H9 (cell line): ENCODE results near the gene DUT. TPM values are rescaled to one million over a fixed set of nuclear protein-coding genes. Genes with fewer than 3 reads are reported as not detected.

Experiments used
- DNase-seq: peaks from one replicate; pipeline ENCODE4 v3.0.0-alpha.2; 2017
- H2AFZ ChIP-seq: one replicate; pipeline ENCODE4 v1.6.1; 2013; ENCODE audit warnings: mild to moderate bottlenecking, low read length, control low read depth, moderate library complexity
- H2AK5ac ChIP-seq: 2 replicates; pipeline ENCODE4 v1.6.1; 2013; ENCODE audit warnings: low read length, control low read depth, mixed read lengths; ENCODE audit not compliant: insufficient read length
- H2BK120ac ChIP-seq: one replicate; pipeline ENCODE4 v1.6.1; 2013; ENCODE audit warnings: low read depth, mild to moderate bottlenecking, low read length, control low read depth, inconsistent platforms; ENCODE audit not compliant: poor library complexity, severe bottlenecking
- H2BK12ac ChIP-seq: 2 replicates; pipeline ENCODE4 v1.6.1; 2013; ENCODE audit warnings: low read length, control low read depth, mixed read lengths, low read depth; ENCODE audit not compliant: insufficient read length
- H2BK15ac ChIP-seq: 2 replicates; pipeline ENCODE4 v1.6.1; 2013; ENCODE audit warnings: low read depth, low read length, control low read depth
- H2BK20ac ChIP-seq: one replicate; pipeline ENCODE4 v1.6.1; 2013; ENCODE audit warnings: low read depth, mild to moderate bottlenecking, low read length, control low read depth, inconsistent platforms; ENCODE audit not compliant: poor library complexity, severe bottlenecking
- H2BK5ac ChIP-seq: 2 replicates; pipeline ENCODE4 v1.6.1; 2013; ENCODE audit warnings: low read length, control low read depth, mixed read lengths; ENCODE audit not compliant: insufficient read length
- H3K14ac ChIP-seq: 2 replicates; pipeline ENCODE4 v1.6.1; 2013; ENCODE audit warnings: low read length, control low read depth; ENCODE audit not compliant: insufficient read depth
- H3K18ac ChIP-seq: 2 replicates; pipeline ENCODE4 v1.6.1; 2013; ENCODE audit warnings: low read depth, mild to moderate bottlenecking, mixed read lengths, low read length, control low read depth; ENCODE audit not compliant: insufficient read length
- H3K23ac ChIP-seq: 2 replicates; pipeline ENCODE4 v1.6.1; 2013; ENCODE audit warnings: low read length, control low read depth, mixed read lengths, low read depth; ENCODE audit not compliant: insufficient read length
- H3K23me2 ChIP-seq: 2 replicates; pipeline ENCODE4 v1.6.1; 2013; ENCODE audit warnings: low read depth, mild to moderate bottlenecking, mixed read lengths, low read length, control low read depth; ENCODE audit not compliant: insufficient read length, poor library complexity, severe bottlenecking
- H3K27ac ChIP-seq: 2 replicates; pipeline ENCODE4 v1.5.1; 2013; ENCODE audit warnings: low read length, control low read depth, mixed read lengths, low read depth; ENCODE audit not compliant: insufficient read length
- H3K27me3 ChIP-seq: 2 replicates; pipeline ENCODE4 v1.6.1; 2013; ENCODE audit warnings: low read length, control low read depth, inconsistent platforms; ENCODE audit not compliant: insufficient read depth
- H3K4ac ChIP-seq: 2 replicates; pipeline ENCODE4 v1.6.1; 2013; ENCODE audit warnings: low read depth, mild to moderate bottlenecking, control low read depth, inconsistent platforms, low read length, moderate library complexity
- H3K4me1 ChIP-seq: 2 replicates; pipeline ENCODE4 v1.6.1; 2013; ENCODE audit warnings: low read length, control low read depth, inconsistent platforms; ENCODE audit not compliant: insufficient read depth
- H3K4me2 ChIP-seq: 2 replicates; pipeline ENCODE4 v1.6.1; 2013; ENCODE audit warnings: low read length, control low read depth, mixed read lengths; ENCODE audit not compliant: insufficient read length, insufficient read depth
- H3K56ac ChIP-seq: 2 replicates; pipeline ENCODE4 v1.6.1; 2013; ENCODE audit warnings: low read depth, mild to moderate bottlenecking, mixed read lengths, low read length, control low read depth; ENCODE audit not compliant: insufficient read length
- H3K79me1 ChIP-seq: 2 replicates; pipeline ENCODE4 v1.6.1; 2013; ENCODE audit warnings: low read depth, mild to moderate bottlenecking, moderate library complexity, low read length, control low read depth, inconsistent platforms; ENCODE audit not compliant: insufficient read depth, poor library complexity, severe bottlenecking
- H3K79me2 ChIP-seq: 2 replicates; pipeline ENCODE4 v1.6.1; 2013; ENCODE audit warnings: low read length, control low read depth, inconsistent platforms; ENCODE audit not compliant: insufficient read depth
- H3K9ac ChIP-seq: 2 replicates; pipeline ENCODE4 v1.6.1; 2013; ENCODE audit warnings: low read length, control low read depth, mixed read lengths; ENCODE audit not compliant: insufficient read length; ENCODE audit errors: extremely low read depth
- H3K9me3 ChIP-seq: one replicate; pipeline ENCODE4 v1.6.1; 2013; ENCODE audit warnings: low read depth, low read length, inconsistent platforms; ENCODE audit not compliant: control insufficient read depth
- H3T11ph ChIP-seq: one replicate; pipeline ENCODE4 v1.6.1; 2013; ENCODE audit warnings: mild to moderate bottlenecking, low read length, control low read depth, inconsistent platforms
- H4K20me1 ChIP-seq: one replicate; pipeline ENCODE4 v1.6.1; 2013; ENCODE audit not compliant: control insufficient read depth, insufficient read length, insufficient read depth
- H4K5ac ChIP-seq: 2 replicates; pipeline ENCODE4 v1.6.1; 2013; ENCODE audit warnings: low read depth, mild to moderate bottlenecking, mixed read lengths, low read length, control low read depth; ENCODE audit not compliant: insufficient read length
- H4K8ac ChIP-seq: replicated peaks from 2 replicates; pipeline ENCODE4 v1.6.1; 2013; ENCODE audit warnings: low read length, control low read depth, mixed read lengths, low read depth; ENCODE audit not compliant: insufficient read length
- H4K91ac ChIP-seq: 2 replicates; pipeline ENCODE4 v1.6.1; 2013; ENCODE audit warnings: low read depth, mild to moderate bottlenecking, moderate library complexity, mixed read lengths, low read length, control low read depth; ENCODE audit not compliant: insufficient read length
- H3K27ac Mint-ChIP-seq, 3 experiments: 2 replicates in 2 of 3; 3 replicates in 1 of 3; pipeline ENCODE4 v1.8.0; 2020 to 2021; ENCODE audit warnings: mixed read lengths in 3 of 3, mild to moderate bottlenecking in 1 of 3, moderate library complexity in 1 of 3
- H3K27me3 Mint-ChIP-seq: 2 replicates; pipeline ENCODE4 v1.8.0; 2021; ENCODE audit warnings: low read depth, mild to moderate bottlenecking, moderate library complexity, mixed read lengths
- H3K36me3 Mint-ChIP-seq, 3 experiments: 2 replicates in 2 of 3; 3 replicates in 1 of 3; pipeline ENCODE4 v1.8.0; 2020 to 2021; ENCODE audit warnings: low read depth in 3 of 3, mixed read lengths in 3 of 3; ENCODE audit not compliant: insufficient read depth in 1 of 3
- H3K4me1 Mint-ChIP-seq, 2 experiments: 2 replicates each; pipeline ENCODE4 v1.8.0; 2020; ENCODE audit warnings: mixed read lengths in 2 of 2
- H3K4me3 Mint-ChIP-seq, 2 experiments: 2 replicates in 1 of 2; 3 replicates in 1 of 2; pipeline ENCODE4 v1.8.0; 2020 to 2021; ENCODE audit warnings: mild to moderate bottlenecking in 2 of 2, mixed read lengths in 2 of 2, moderate library complexity in 1 of 2
- H3K9me3 Mint-ChIP-seq, 2 experiments: 2 replicates in 1 of 2; 3 replicates in 1 of 2; pipeline ENCODE4 v1.8.0; 2020; ENCODE audit warnings: mild to moderate bottlenecking in 2 of 2, mixed read lengths in 2 of 2, moderate library complexity in 1 of 2
- WGBS: extraction: QIAGEN DNeasy Blood & Tissue Kit; methylation state at CpG from one replicate; pipeline ENCODE4 v1.1.7; 2013; ENCODE audit warnings: missing lambda C conversion rate, low lambda C conversion rate, mixed read lengths; ENCODE audit not compliant: insufficient read length; ENCODE audit errors: extremely low coverage; 5-methylcytosine and 5-hydroxymethylcytosine counted together
- total RNA-seq: library from RNA; stranded (reverse); gene quantifications from 2 replicates; pipeline ENCODE4 v1.2.1, GENCODE V29; 2021
- TF ChIP-seq, protein P1 (sequence below): fragments of 200-600 bp; sonication (generic); conservative IDR thresholded peaks from 3 replicates; pipeline ENCODE4 v1.8.0; 2021; ENCODE audit warnings: antibody characterized with exemption, mild to moderate bottlenecking

The DUT gene
- total RNA-seq, 1 experiment from 2014 or later: 137 TPM

DNA sequence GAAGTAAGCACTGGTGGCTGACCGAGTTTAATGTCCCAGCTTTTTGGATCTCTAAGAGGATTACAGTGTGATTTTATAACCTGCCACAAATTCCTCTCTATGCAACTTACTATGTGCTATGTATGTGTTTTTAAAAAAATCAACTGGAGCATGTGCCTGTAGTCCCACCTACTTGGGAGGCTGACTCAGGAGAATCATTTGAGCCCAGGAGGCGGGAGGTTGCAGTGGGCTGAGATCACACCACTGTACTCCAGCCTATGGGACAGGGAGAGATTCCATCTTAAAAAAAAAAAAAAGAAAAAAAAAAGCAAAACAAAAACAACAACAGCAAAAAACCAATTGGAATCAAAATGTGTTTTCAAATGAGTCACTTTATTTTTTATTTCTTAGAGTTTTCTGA, 29.6 kb downstream of the DUT start:
- H3K27me3 Mint-ChIP-seq: no peaks in the 10 kb centered on the region
- Histone ChIP-seq H2BK15ac (no peak overlapping the region), H3K27me3 (no peaks in the 10 kb centered on the region), H3K27ac (no peak overlapping the region), H2AK5ac (no peak overlapping the region), H3K9me3 (no peaks in the 10 kb centered on the region), H3K9ac (no peak overlapping the region), H3K4ac (no peak overlapping the region), H3K79me2 (no peaks in the 10 kb centered on the region), H3K4me2 (no peak overlapping the region), H3K79me1 (no peaks in the 10 kb centered on the region), H2AFZ (no peak overlapping the region), H4K91ac (no peak overlapping the region), H3K23ac (no peak overlapping the region), H2BK5ac (no peak overlapping the region), H2BK120ac (no peak overlapping the region), H3K23me2 (no peaks in the 10 kb centered on the region), H4K5ac (no peak overlapping the region), H4K20me1 (no peaks in the 10 kb centered on the region), H3T11ph (no peak overlapping the region), H2BK12ac (no peak overlapping the region), H4K8ac (no peak overlapping the region), H3K56ac (no peak overlapping the region), H3K4me1 (no peaks in the 10 kb centered on the region), H2BK20ac (no peak overlapping the region), H3K14ac (no peak overlapping the region), H3K18ac (no peak overlapping the region)
- TF ChIP-seq, protein P1, sequence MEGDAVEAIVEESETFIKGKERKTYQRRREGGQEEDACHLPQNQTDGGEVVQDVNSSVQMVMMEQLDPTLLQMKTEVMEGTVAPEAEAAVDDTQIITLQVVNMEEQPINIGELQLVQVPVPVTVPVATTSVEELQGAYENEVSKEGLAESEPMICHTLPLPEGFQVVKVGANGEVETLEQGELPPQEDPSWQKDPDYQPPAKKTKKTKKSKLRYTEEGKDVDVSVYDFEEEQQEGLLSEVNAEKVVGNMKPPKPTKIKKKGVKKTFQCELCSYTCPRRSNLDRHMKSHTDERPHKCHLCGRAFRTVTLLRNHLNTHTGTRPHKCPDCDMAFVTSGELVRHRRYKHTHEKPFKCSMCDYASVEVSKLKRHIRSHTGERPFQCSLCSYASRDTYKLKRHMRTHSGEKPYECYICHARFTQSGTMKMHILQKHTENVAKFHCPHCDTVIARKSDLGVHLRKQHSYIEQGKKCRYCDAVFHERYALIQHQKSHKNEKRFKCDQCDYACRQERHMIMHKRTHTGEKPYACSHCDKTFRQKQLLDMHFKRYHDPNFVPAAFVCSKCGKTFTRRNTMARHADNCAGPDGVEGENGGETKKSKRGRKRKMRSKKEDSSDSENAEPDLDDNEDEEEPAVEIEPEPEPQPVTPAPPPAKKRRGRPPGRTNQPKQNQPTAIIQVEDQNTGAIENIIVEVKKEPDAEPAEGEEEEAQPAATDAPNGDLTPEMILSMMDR: no peak
- H3K4me3 Mint-ChIP-seq: no peak overlapping the region
- peaks cover 9% of the 10 kb centered on the region in 2 experiments for H3K4me1 Mint-ChIP-seq
- peaks cover 0 to 5% (median 0%) of the 10 kb centered on the region in 3 experiments; a peak in 1 of 7 replicates for H3K36me3 Mint-ChIP-seq
- peaks cover 6% of the 10 kb centered on the region in 2 experiments; a peak in 4 of 5 replicates for H3K9me3 Mint-ChIP-seq
- no peak for DNase-seq
- WGBS: no CpG with 5 or more reads among the region's 2 CpGs
- H3K27ac Mint-ChIP-seq: no peak overlapping the region
